DMS153 (cell line): Measurements from ENCODE around the gene GTPBP2.
"Not testable (repeated sequence)": the region's sequence is repeated elsewhere in the genome, so short reads cannot be mapped to it uniquely, and the experiment has no call there.

Experiments
- DNase-seq: peaks from one replicate; lab custom pipeline; 2025; lab: John Stamatoyannopoulos, UW

Gene GTPBP2, protein sequence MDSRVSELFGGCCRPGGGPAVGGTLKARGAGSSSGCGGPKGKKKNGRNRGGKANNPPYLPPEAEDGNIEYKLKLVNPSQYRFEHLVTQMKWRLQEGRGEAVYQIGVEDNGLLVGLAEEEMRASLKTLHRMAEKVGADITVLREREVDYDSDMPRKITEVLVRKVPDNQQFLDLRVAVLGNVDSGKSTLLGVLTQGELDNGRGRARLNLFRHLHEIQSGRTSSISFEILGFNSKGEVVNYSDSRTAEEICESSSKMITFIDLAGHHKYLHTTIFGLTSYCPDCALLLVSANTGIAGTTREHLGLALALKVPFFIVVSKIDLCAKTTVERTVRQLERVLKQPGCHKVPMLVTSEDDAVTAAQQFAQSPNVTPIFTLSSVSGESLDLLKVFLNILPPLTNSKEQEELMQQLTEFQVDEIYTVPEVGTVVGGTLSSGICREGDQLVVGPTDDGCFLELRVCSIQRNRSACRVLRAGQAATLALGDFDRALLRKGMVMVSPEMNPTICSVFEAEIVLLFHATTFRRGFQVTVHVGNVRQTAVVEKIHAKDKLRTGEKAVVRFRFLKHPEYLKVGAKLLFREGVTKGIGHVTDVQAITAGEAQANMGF

DNA sequence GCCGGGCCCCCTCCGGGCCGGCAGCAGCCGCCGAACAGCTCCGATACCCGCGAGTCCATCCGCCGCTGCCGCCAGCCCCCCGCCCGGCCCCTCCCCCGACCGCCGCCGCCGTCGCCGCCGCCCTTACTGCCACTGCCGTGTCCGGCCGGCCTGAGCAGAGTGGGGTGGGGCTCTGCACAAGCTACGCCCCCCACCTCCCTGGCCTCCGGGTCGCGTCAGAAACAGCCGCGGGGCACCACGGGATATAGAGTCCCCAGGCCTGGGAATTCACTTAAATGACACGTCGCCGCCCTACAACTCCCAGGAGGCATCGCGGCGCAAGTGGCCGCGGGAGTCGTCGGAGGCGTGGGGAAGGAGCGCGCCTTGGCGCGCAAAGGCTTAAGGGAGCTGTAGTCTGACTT is at the start of gene GTPBP2:
Gene GTPBP2 (minus strand): TSS at position 161 of the 401 bp plus-strand sequence. CDS start 102 bp downstream, at position 59.
- peak; percentile 99 for DNase-seq

DNA sequence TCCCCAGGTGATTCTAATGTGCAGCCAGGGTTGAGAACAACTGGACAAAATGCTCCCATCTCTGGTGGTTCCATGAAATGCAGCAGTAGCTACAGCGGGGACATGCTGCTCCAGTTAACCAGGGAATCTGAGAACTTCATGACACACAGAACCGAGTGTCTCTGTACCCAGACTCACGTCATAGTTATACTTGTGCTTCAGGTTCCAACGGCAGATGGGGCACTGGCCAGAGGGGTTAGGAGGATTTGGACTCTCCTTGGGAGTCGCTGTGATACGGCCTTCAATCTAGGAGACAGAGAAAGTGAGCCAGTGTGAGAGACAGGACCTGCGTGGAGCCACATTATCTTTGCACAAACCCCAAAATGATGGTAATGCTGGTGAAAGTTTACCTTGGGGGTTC is 49.3 kb upstream of the GTPBP2 start:
- no peak for DNase-seq

DNA sequence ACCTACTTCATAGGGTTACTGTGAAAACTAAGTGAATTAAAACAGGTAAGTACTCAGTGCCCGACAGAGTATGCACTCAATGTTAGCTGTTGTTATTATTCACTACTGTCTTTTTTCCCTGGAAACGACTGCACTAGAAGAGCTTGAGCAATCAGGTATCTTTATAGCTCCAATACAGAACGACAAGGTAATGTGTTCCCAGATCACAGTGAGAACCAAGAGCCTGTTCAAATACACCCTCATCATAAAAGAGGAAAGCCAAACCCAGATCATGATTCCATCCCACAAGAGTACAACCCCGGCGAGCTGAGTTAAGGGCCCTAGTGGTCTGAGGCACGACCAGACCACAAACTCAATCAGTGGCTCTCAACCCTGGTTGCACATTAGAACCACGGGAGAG is 48.7 kb upstream of the GTPBP2 start:
- DNase-seq = no peak

DNA sequence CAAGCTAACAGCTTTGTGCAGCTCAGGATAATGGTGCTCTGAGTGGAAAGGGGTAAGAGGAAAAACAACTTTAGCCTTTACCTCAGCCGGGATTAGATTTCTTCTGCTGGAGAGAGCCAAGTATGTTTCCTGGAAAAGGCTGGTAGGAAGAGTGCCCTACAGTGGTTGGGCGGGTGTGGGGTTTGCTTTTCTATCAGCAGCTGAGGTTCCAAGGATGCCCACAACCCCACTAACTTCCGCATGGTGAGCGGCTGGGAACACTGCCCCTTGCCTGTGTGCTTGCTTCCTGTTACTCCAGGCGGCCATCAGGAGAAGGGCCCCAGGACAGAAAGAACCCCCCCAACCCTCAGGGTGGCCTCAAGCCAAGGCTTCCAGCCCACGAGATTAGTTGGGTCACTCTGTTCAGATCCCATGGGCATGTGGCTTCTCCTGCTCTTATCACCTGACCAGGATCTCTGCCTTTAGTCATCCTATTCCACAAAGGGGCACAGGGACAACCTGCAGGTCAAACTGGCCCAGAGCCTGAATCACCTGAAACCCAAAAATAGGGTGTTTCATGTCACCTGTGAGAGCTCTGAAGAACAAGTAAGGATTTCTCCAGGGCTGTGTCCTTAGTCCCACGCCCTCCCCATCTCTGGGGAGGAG is 48.0 kb upstream of the GTPBP2 start:
- DNase-seq = no peak

DNA sequence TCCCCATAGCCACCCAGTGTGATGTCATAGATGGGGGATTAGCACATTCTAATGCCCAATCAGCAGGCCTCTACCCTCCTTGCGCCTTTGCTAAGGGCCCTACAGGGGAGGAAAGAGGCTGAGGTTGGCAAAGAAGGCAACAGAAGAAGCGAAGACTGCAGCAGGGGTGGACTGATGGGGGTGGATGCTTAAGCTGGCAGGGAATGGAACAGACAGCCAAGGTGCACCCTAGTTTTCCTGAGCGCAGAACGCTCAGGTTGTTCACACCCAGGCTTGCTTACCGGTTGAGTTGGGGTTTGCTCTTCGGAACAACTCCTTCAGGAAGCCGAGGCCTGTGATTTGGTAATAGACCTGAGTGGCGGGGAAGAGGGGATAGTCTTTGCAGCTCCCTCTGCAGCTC is 45.9 kb upstream of the GTPBP2 start:
- no peak for DNase-seq

DNA sequence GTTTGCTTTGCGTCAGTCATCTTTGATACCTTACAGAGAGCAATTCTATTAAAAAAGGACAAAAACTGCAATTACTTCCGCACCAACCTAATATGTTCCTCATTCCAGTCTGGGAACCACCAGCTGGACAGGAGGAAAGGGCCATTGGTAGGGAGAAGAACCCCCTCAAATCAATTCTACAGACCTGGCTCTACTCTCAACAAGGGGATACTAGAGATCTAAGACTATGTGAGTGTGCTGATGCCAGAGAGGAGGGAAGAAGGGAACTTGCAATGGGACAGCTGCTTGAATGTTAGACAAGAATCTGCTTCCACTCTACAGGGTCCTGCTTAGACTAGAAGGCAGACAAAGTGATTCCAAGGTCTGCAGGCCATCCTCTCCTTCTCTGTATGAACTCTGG is 45.2 kb upstream of the GTPBP2 start:
- DNase-seq = no peak

DNA sequence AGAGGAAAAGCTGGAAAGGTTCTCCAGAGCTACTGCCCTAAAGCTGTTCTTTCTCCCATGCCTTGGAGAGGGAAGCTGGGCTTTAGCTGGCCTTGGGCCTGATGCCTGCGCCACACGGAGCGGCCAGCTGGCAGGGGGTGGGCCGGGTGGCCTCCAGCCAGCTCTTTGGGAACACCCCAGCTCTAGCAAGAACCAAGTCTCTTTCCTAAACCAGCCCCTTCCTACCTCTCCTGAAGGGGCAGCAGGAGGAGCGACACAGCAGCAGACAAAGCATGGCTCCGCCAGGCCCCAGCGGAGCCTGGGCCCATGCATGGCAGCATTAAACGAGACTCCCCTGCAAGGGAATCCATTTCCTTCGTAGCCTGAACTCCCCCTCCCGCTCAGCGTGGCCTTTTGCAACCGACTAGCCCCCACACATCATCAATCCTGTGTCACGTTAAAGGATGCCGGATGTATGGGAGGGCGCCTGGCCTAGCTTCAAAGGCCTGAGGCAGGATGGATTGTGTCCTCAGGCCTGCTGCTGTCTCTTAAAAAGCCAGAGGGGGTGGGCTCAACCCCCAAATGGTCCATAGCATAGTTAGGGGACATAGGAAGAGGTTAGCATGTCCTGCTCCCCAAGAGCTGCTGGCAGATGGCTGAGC is 44.5 kb upstream of the GTPBP2 start:
- no peak for DNase-seq

DNA sequence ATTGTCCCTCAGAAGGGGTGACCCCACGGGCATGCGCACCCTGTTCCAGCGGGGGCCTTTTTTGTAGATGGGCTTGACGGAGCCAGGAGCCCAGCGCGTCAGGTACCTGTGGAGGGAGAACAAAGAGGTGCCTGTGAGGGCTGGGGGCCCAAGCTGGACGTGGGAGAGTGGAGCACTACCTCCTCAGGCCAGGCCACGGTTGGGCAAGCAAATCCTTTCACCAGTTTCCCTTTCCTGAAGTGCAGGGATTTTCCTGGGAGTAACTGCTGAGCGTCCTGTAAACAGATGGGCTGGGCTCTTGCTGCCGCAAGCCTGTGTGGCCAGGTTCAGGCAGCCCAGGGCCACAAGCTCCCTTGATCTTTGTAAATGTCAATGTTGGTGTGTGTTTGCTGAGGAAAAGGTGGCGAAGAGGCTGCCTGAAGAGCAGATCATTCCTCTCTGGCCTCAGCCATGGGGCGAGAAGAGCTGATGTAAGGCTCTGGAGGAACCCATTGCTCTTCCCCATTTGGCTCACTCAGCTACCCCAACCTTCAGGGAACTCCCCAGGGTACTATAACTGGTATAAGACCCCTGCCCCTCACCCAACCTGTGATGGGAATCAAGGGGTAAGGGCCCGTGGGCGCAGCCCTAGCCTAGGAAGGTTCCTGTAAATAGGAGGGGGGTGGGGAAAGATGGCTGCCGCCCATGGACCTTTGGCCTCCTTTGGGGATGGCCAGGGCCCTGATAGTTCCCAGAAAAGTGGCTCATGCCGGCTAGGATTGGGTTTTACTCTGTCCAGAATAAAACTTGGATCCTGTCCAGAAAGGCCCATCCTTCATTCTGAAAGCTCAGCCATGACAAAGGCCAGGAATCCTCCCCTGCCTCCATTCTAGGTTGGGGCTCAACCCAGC is 43.0 kb upstream of the GTPBP2 start:
- DNase-seq = no peak

DNA sequence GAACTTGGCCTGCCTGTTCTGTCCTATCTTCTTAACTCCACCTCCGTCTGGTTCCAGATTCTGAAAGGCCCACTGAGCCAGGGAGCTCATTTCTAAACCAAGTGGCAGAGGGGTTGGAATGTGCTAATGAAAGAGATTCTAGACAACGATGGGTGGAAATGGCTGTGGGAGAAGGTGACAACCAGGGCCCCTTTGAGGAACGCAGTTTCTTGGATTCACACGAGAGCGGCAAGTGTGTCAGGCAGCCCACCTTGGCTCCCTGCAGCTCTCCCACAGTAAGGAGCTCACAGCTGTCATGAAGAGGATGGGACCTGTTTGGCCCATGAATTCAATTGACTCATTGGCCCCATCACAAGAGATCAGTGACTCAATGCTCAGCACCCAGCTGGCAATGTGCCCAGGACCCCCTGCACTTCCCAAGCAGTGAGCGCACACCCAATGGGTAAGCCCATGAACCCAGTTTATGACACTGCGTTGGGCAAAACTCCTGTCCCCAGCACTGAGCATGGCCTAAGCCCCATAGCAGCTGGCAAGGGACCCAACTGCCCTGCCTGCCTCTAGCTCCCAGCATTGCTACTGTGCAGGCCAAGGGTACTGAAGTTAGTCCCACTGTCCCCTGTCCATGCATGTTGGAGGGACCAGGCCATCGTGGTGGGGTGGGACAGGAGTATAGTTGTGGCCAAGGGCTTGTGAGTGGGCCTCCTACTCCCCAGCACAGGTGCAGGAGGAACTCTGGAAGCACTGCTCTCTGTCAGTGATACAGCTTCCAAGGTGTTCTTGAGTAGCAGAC is 42.1 kb upstream of the GTPBP2 start:
- no peak for DNase-seq

DNA sequence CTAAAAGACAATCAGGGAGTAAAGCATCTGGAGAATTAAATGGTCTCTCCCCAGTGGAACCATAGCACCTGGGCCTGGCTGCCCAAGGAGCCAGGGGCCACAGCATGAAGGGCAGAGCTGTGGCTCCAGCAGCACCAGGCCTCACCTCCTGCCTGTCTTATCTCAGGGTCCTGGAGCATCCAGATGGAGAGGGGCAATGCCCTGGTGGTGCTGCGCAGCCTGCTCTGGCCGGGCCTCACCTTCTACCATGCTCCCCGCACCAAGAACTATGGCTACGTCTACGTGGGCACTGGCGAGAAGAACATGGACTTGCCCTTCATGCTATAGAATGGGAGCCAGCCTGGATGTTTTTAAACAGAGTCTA is 41.5 kb upstream of the GTPBP2 start:
- DNase-seq = no peak

DNA sequence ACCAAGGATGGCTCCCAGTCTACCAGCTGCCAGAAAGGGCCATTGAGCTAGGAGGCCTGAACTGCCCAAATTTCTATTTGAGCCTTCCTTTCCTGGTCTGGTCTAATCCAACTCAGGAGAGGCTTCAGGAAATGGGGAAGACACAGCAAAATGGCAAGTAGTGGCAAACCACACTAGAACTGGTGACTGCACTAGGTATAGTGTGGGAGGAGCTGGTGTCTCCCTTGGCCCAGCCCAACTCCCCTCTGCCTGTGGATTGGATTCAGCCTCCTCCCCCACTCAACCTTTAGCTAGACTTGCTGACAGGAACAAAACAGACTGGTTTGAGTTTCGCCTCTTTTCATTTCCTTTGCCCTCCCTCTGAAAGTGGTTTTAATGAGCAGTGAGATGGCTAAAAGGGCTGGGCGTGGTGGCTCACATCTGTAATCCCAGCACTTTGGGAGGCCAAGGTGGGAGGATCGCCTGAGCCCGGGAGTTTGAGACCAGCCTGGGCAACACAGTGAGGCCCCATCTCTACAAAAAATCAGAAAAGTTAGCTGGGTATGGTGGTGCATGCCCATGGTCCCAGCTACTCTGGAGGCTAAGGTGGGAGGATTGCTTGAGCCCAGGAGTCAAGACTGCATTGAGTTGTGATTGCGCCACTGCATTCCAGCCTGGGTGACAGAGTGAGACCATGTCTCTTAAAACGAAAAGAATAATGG is 41.0 kb upstream of the GTPBP2 start:
- peak; percentile 1 for DNase-seq

DNA sequence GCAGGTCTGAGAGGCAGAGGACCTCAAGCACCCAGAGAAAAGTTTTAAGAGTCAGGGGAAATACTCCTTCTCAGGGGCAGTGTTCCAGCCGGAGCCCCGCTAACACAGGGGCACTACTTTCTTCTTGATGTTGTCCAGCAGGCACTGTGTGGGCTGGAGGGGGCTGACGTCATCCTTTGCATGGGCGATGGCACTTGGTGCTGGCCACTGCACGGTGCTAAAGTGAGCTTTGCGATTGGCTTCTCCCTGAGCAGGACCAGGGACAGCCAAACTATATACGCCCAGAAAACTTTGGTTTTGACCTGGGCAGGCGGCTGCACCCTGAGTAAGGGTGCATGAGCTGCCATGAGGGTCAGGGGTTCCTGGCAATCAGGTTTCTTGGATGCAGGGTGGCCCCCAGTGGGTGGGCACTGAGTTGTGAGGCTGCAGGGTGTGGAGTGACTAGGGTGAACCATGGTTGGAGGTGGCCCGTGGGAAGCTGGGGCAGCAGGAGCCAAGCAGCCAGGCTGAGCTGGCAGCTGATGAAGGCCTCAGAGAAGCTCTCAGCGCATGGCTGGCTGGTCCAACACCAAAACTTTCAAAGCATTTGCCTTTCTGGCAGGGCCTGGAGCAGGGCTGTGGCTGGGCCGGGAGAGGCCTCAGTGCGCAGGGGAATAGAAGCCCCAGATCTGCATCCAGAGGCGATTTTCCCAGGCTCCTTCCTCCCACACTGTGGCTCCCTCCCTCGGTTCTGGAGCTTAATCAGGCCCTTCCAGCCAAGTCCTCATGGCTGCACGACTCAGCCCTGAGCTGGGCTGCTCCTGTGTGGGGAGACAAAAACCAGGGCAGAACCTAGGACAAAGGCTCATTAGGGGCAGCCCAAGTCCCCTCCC is 40.2 kb upstream of the GTPBP2 start:
- no peak for DNase-seq

DNA sequence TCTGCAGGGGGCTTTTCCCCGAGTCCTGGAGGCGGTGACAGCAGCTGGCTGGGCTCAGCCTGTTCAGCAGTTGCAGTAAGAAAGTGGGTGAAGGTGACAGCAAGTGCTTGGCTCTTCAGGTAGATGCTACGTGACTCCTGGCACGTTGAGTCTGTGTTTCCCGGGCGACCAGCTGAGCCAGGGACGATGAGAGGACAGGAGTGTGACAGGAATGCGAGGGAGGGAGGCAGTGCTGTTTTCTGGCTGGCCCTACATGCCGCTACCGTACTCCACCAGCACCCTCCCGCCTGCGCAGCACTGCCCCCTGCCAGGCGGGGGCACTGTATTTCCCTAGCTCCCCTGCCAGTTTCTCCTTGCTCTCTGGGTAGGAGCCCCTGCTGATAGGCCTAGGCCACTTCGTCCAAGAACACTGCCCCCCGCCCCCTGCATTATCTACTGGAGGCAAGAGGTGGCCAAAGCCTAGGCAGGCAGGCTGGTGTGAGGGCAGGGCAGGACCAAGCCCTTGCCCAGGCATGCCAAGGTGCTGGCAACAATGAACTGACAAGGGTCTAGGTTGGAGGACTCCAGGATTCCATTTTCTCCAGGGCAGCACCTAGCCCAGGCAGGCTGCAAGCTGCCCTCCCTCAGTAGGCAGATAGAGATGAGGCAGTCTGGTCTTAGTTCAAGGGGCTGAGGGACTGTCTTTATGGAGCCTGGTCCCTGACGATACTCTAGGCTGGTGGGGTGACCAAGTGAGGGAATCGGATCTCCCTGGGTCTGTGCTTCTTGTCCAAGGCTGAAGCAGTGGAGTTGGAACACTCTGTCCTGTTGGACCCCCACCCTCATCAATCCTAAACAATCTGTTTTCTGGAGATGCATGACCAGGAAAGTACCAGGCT is 39.3 kb upstream of the GTPBP2 start:
- DNase-seq = peak; percentile 90

DNA sequence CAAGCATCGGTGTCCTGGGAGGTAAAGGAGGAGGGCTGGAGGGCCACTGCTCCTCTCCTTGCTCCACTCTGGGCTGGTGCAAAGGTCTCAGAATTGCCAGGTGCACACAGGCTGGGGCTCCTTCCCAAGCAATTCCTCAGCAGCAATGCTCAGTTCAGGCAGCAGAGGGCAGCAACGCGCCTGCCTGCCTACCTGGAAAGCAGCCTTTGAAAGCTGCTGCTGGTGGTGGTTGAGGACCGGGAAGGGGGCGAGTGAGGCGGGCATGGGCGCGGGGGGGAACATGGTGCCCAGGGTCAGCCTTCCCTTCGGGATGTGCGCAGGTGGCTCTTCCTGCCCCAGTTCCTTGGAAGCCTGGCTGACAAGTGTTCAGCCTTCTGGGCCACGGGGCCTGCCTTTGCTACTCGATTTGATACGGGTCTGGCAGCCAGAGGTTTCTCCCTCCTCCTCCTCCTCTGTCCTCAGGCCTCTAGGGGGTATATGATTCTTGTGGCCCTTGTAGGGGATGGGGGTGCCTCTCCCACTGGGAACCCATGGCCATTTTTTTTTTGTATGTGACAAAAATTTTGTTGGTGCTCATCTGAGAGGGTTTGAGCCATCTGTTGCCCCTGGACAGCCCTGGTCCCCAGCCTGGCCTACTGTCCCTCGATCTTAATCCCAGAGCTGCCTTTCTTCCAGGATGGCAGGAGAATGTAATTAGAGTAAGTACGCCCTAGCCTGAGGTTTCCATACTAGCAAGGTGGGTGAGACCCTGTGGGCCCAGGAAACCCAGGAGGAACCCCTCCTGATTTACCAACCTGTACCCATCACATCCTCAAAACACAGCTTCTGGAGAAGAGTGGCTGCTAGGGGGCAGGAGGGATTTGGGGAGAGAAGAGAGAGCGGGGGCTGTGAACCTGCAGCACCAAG is 38.4 kb upstream of the GTPBP2 start:
- peak; percentile 76 for DNase-seq

DNA sequence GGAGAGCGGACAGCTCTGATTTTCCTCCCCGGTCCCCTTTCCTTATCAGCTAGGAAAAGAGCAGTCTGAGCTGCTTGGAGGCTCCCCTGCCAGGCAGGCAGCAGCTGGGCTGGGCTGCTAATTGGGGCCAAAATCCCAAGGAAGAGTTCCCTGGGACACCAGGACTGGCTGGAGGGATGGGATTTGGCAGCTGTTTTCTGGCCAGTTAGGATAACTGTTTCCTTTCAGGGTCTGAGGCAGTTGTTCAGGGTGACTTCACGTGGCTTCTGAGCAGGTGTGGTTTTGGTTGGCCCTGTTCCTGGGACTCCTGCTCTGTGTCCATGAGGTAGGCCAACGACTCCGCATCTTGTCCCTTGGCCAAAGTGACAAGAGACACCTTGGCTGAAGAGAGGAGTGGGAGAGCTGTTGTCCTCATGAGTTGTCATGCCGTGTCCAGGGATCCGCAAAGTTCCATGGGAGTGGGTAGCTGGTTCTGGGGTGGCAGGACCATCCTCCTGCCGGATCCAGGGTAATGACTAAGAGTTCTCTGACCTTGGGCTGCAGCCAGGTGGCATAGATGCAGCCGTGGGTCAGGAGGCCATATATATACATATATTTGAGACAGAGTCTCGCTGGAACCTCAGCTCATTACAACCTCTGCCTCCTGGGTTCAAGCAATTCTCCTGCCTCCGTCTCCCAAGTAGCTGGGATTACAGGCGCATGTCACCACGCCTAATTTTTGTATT is 37.3 kb upstream of the GTPBP2 start:
- DNase-seq = no peak

DNA sequence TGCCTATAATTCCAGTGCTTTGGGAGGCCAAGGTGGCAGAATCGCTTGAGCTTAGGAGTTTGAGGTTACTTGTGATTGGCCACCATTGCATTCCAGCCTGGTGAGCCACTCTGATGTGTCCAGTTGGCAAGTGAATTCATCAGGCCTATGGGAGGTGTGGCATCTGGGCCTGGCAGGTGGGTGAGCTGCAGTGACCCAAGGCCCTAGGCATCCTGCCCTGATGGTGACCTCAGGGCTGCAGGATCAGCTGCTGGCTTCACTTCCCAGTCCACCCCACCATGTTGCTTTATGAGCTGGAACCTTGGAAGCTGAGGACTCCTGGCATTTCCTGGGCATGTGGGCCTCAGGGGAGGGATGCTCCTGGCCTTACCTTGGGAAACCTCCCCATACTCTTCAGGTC is 36.3 kb upstream of the GTPBP2 start:
- DNase-seq = no peak

DNA sequence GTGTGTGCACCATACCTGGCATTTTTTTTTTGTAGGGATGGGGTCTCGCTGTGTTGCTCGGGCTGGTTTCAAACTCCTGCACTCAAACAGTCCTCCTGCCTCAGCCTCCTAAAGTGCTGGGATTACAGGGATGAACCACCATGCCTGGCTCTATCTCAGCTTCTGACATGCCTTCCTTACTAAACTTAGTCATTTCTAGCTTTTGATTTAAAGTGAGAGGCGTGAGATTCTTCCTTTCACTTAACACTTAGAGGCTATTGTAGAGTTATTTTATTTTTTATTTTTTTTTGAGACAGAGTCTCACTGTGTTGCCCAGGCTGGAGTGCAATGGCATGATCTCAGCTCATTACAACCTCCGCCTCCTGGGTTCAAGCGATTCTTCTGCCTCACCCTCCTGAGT is 33.9 kb upstream of the GTPBP2 start:
- DNase-seq = not testable (repeated sequence)
